ENCODE measurements around the gene ATXN1.

The ATXN1 gene

GRCh38 chr6:16331384-16332174, 429.7 kb downstream of the ATXN1 start:
- no peak for DNase-seq (ENCODE audit: low read depth)

GRCh38 chr6:16329233-16329632, 432.0 kb downstream of the ATXN1 start:
- no peak for DNase-seq (ENCODE audit: low read depth)

- no peak for DNase-seq (ENCODE audit: low read depth)
These were observed 433.4 kb downstream of the ATXN1 start for GRCh38 chr6:16327777-16328325.

GRCh38 chr6:16326971-16327776, 434.1 kb downstream of the ATXN1 start:
- no peak for DNase-seq (ENCODE audit: low read depth)

GRCh38 chr6:16326531-16326930, 434.7 kb downstream of the ATXN1 start:
- DNase-seq (ENCODE audit: low read depth), result no peak

GRCh38 chr6:16324606-16325225, 436.5 kb downstream of the ATXN1 start:
- DNase-seq (ENCODE audit: low read depth), result no peak

- DNase-seq (ENCODE audit: low read depth), result no peak
These were observed 437.1 kb downstream of the ATXN1 start for GRCh38 chr6:16324184-16324583.

GRCh38 chr6:16322666-16323312, 438.5 kb downstream of the ATXN1 start:
- DNase-seq (ENCODE audit: low read depth), result peak; percentile 80

GRCh38 chr6:16321826-16322225, 439.4 kb downstream of the ATXN1 start:
- no peak for DNase-seq (ENCODE audit: low read depth)

- DNase-seq (ENCODE audit: low read depth), result no peak
These were observed 439.9 kb downstream of the ATXN1 start for GRCh38 chr6:16321341-16321710.

GRCh38 chr6:16320533-16321340, 440.5 kb downstream of the ATXN1 start:
- DNase-seq (ENCODE audit: low read depth), result peak; percentile 70

GRCh38 chr6:16319813-16320532, 441.3 kb downstream of the ATXN1 start:
- DNase-seq (ENCODE audit: low read depth), result peak; percentile 87

GRCh38 chr6:16318953-16319720, 442.1 kb downstream of the ATXN1 start:
- no peak for DNase-seq (ENCODE audit: low read depth)

GRCh38 chr6:16318538-16318937, 442.7 kb downstream of the ATXN1 start:
- DNase-seq (ENCODE audit: low read depth), result peak; percentile 85

- no peak for DNase-seq (ENCODE audit: low read depth)
These were observed 444.5 kb downstream of the ATXN1 start for GRCh38 chr6:16316741-16317251.

- no peak for DNase-seq (ENCODE audit: low read depth)
These were observed 447.0 kb downstream of the ATXN1 start for GRCh38 chr6:16314296-16314695.

GRCh38 chr6:16313732-16314131, 447.5 kb downstream of the ATXN1 start:
- no peak for DNase-seq (ENCODE audit: low read depth)

GRCh38 chr6:16311763-16312162, 449.5 kb downstream of the ATXN1 start:
- no peak for DNase-seq (ENCODE audit: low read depth)

GRCh38 chr6:16306334-16306733, 454.9 kb downstream of the ATXN1 start:
- DNase-seq (ENCODE audit: low read depth), result no peak

GRCh38 chr6:16305788-16306187, 455.5 kb downstream of the ATXN1 start:
- DNase-seq (ENCODE audit: low read depth), result no peak

Measured in GM04504 (cell line).